HL-60 (cell line): ENCODE data around the gene USP32.

Experiments used
- DNase-seq, 2 experiments: peaks; one replicate each; pipeline ENCODE4 v3.0.0-alpha.2; 2010 to 2020; ENCODE audit warnings: low read depth in 1 of 2, low spot score in 1 of 2
- H3K27ac ChIP-seq: fragments of 250-450 bp; sonication (Bioruptor Pico); replicated peaks from 2 replicates; pipeline ENCODE4 v1.5.1; 2020; ENCODE audit warnings: mild to moderate bottlenecking, moderate library complexity
- H3K27me3 ChIP-seq: fragments of 250-450 bp; sonication (Bioruptor Pico); 2 replicates; pipeline ENCODE4 v1.5.1; 2021; ENCODE audit warnings: mild to moderate bottlenecking, moderate library complexity; ENCODE audit not compliant: insufficient read depth, poor library complexity, severe bottlenecking
- H3K4me3 ChIP-seq: replicated peaks from 2 replicates; pipeline ENCODE4 v1.5.1; 2011; ENCODE audit warnings: mild to moderate bottlenecking, control low read depth, low read length; ENCODE audit not compliant: insufficient read depth
- GABPA ChIP-seq: IDR thresholded peaks from 2 replicates; pipeline ENCODE4 v1.6.1; 2012; ENCODE audit warnings: low read depth
- POLR2AphosphoS5 ChIP-seq: IDR thresholded peaks from 2 replicates; pipeline ENCODE4 v1.6.1; 2012; ENCODE audit warnings: low read depth
- REST ChIP-seq: IDR thresholded peaks from 2 replicates; pipeline ENCODE4 v1.6.1; 2012; ENCODE audit warnings: low read depth; ENCODE audit not compliant: insufficient replicate concordance
- SPI1 ChIP-seq: IDR thresholded peaks from 2 replicates; pipeline ENCODE4 v1.6.1; 2012; ENCODE audit warnings: low read depth, mild to moderate bottlenecking, borderline replicate concordance
- TF ChIP-seq, protein P1 (sequence below): IDR thresholded peaks from one replicate; pipeline ENCODE4 v1.5.1; 2011; ENCODE audit warnings: low read length, control low read depth, inconsistent platforms; ENCODE audit not compliant: insufficient read depth

USP32 gene

DNA sequence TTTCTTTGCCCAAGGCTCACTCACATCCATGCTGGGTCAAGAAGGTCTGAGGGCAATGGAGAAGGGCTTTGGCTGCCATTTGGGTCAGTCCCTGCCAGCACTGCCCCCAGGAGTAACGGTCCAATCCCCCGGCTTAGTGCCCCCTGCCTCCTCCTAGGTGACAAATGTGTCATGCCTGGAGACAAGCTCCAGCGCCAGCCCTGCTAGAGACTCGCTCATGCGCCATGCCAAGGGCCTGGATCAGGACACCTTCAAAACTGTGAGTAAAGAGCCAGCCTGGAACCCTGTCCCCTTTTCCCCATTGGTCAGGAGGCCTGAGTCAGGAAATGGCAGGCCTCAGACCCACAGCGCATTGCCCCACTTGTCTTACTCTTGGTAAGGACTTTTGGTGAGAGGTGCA, 33.7 kb upstream of the USP32 start:
- Histone ChIP-seq H3K27ac (no peak overlapping the region), H3K27me3 (no peaks in the 10 kb centered on the region), H3K4me3 (no peak overlapping the region)
- DNase-seq = no peak
- TF ChIP-seq REST = no peak
- no peak for TF ChIP-seq GABPA
- no peak for TF ChIP-seq POLR2AphosphoS5
- no peak for TF ChIP-seq SPI1
- TF ChIP-seq, protein P1, sequence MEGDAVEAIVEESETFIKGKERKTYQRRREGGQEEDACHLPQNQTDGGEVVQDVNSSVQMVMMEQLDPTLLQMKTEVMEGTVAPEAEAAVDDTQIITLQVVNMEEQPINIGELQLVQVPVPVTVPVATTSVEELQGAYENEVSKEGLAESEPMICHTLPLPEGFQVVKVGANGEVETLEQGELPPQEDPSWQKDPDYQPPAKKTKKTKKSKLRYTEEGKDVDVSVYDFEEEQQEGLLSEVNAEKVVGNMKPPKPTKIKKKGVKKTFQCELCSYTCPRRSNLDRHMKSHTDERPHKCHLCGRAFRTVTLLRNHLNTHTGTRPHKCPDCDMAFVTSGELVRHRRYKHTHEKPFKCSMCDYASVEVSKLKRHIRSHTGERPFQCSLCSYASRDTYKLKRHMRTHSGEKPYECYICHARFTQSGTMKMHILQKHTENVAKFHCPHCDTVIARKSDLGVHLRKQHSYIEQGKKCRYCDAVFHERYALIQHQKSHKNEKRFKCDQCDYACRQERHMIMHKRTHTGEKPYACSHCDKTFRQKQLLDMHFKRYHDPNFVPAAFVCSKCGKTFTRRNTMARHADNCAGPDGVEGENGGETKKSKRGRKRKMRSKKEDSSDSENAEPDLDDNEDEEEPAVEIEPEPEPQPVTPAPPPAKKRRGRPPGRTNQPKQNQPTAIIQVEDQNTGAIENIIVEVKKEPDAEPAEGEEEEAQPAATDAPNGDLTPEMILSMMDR = no peak

GRCh38 chr17:60423865-60424264, 31.9 kb upstream of the USP32 start:
- no peak for DNase-seq
- no peak for TF ChIP-seq GABPA
- TF ChIP-seq REST = no peak
- no peak for TF ChIP-seq POLR2AphosphoS5
- TF ChIP-seq, protein P1 = no peak
- TF ChIP-seq SPI1 = no peak
- no peaks in the 10 kb centered on the region for H3K27me3 ChIP-seq
- no peak overlapping the region for H3K27ac ChIP-seq
- no peak overlapping the region for H3K4me3 ChIP-seq

DNA sequence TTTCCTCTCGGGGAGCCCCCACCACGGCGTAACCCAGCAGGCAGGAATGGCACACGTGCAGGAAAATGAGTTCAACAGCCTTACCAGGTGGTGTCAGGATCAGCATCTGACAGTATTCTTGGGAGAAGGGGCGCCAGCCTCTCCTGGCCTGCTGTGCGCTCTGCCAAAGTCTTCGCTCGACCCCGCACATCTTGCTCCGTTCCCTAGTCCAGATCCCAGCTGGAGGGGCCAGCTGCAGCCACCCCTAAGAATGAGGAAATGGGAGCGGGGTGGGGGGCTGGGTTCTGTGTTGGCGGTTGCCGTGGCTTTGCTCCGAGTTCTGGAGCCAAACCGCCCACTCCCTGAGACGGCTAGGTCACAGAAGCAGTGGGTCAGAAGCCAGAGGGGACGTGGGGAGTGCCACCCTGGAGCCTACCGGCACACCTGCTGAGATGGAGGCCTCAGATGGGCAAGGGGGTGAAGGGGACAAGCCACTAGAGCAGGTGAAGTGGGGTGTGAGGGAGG, 30.3 kb upstream of the USP32 start, which contains the start of gene CHCT1:
Gene CHCT1 (plus strand): TSS at position 328 of the 504 bp plus-strand sequence. CDS start 104 bp downstream, at position 432.
- Histone ChIP-seq H3K4me3 (peak within 1 kb of the TSS; percentile 47), H3K27ac (peak within 1 kb of the TSS; percentile 84), H3K27me3 (no peaks in the 10 kb centered on the region)
- peak in 1 of 2 experiments; percentile 42 for DNase-seq
- TF ChIP-seq, protein P1 = no peak
- no peak for TF ChIP-seq POLR2AphosphoS5
- peak; percentile 72 for TF ChIP-seq SPI1
- no peak for TF ChIP-seq GABPA
- no peak for TF ChIP-seq REST
